H7 (cell line): Measurements from ENCODE around the gene PSMD13. TPM values are rescaled to one million over a fixed set of nuclear protein-coding genes. Genes with fewer than 3 reads are reported as not detected.
A peak's percentile ranks its signal among the peaks of the same experiment; 100 is the strongest.
"Not testable (repeated sequence)": the region's sequence is repeated elsewhere in the genome, so short reads cannot be mapped to it uniquely, and the experiment has no call there.

Source experiments
- DNase-seq: peaks from one replicate; pipeline ENCODE4 v3.0.0; 2012
- H3K27me3 ChIP-seq: 2 replicates; pipeline ENCODE4 v1.6.0; 2011; ENCODE audit warnings: mild to moderate bottlenecking, low read length; ENCODE audit not compliant: control insufficient read depth, insufficient read depth
- H3K36me3 ChIP-seq: replicated peaks from 2 replicates; pipeline ENCODE4 v1.5.1; 2011; ENCODE audit warnings: low read length; ENCODE audit not compliant: control insufficient read depth, insufficient read depth
- H3K4me3 ChIP-seq: 2 replicates; pipeline ENCODE4 v1.5.1; 2011; ENCODE audit warnings: low read depth, mild to moderate bottlenecking, control low read depth, low read length, moderate library complexity; ENCODE audit not compliant: insufficient read depth
- total RNA-seq: library from RNA; depleted of rRNA; stranded (reverse); fragments of >200 nt; shearing (Covaris generic); gene quantifications from 2 replicates; pipeline ENCODE4 v1.2.3, GENCODE V29; 2014

PSMD13 gene
- total RNA-seq, 1 experiment from 2014 or later, result 234 TPM

- Histone ChIP-seq H3K36me3 (peaks cover 51% of the 10 kb centered on the region), H3K4me3 (peak overlapping the region; percentile 66), H3K27me3 (no peaks in the 10 kb centered on the region)
- no peak for DNase-seq
Measured at GRCh38 chr11:209275-210121, 27.3 kb upstream of the PSMD13 start.

DNA sequence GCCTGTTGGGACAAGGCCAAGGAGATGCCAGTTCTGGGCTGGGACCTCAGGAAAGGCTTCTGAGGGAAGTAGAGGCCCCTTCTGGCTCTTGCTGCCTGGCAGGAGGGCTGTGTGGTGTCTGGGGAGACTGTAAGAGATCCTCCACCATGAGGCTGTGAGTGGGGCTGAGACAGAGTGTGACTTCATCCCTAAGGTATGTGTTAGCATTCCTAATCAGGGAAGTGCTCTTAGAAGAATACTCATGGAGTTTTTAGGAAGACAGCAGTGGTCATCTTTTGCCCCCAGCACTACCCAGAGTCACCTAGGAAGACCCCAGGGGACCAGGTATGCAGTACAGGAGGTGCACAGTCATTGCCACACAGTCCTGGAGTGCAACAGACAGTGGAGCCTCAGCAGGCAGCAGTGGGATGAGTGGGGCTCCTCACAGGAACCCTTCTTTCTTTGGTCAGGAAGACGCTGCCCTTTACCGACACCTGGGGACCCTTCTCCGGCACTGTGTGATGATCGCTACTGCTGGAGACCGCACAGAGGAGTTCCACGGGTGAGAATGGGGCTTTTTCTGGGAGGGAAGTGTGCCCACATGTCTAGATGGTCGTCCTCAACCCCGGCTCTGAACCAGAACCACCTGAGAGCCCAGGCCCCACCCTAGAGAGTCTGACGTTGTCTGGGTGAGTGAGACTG, 26.5 kb upstream of the PSMD13 start:
- no peaks in the 10 kb centered on the region for H3K27me3 ChIP-seq
- DNase-seq, result no peak
- H3K4me3 ChIP-seq, result no peak overlapping the region
- H3K36me3 ChIP-seq, result peaks cover 48% of the 10 kb centered on the region

DNA sequence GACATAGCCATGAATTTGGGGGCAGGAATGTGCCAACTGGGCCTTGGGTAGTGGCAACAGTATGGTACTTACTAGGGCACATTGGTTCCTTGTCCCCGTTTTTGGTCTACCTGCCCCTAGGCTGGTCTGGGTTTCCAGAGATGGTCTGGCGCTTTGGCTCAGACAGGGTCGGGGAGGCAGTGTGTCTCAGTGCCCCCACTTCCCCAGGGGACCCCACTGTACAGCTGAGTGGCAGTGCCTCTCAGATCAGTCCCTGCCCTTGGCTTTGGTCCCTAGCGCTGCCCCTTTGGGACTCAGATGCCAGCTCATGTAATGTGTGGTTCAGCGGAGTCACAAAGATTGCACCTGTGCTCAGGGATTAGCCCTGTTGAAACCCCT, 26.0 kb upstream of the PSMD13 start:
- H3K4me3 ChIP-seq, result no peak overlapping the region
- H3K36me3 ChIP-seq, result peaks cover 46% of the 10 kb centered on the region
- no peaks in the 10 kb centered on the region for H3K27me3 ChIP-seq
- no peak for DNase-seq

DNA sequence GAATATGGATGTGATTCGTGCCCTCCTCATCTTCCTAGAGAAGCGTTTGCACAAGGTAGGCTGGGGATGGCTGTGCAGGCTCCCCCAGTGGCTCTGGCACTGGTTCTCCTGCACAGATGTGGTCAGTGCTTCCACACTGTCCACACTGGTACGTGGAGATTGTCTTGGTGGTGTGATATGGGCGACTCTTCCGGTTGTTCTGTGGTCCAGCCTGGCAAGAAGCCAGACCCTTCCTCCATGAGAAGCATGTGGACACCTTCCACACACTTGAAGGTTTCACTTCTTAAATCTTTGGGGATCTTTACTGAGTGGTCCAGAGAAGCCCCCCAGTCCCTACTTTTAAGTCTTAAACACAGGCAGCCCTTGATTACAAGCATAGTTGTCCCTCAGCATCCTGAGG, 25.5 kb upstream of the PSMD13 start:
- no peak overlapping the region for H3K4me3 ChIP-seq
- H3K27me3 ChIP-seq, result no peaks in the 10 kb centered on the region
- no peak for DNase-seq
- peaks cover 46% of the 10 kb centered on the region for H3K36me3 ChIP-seq

DNA sequence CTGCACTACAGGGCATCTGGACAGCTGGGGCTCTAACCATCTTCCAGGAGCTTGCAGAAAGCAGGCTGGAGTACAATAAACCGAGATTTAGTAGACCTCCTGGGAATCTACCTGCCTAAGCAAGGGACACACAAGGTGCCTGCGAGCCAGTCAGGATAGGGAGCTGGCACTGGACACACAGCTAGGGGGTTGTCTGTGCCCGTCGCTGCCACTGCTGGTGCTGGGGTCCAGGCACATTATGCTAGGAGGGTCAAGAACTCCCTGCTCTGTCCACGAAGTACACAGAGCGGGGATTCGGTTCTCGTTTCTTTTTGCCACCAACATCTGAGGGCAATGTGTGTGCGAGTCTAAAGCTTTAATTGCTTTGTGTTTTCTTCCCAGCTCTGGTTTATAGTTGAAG, 25.0 kb upstream of the PSMD13 start:
- H3K36me3 ChIP-seq, result peaks cover 46% of the 10 kb centered on the region
- H3K27me3 ChIP-seq, result no peaks in the 10 kb centered on the region
- no peak for DNase-seq
- H3K4me3 ChIP-seq, result no peak overlapping the region

DNA sequence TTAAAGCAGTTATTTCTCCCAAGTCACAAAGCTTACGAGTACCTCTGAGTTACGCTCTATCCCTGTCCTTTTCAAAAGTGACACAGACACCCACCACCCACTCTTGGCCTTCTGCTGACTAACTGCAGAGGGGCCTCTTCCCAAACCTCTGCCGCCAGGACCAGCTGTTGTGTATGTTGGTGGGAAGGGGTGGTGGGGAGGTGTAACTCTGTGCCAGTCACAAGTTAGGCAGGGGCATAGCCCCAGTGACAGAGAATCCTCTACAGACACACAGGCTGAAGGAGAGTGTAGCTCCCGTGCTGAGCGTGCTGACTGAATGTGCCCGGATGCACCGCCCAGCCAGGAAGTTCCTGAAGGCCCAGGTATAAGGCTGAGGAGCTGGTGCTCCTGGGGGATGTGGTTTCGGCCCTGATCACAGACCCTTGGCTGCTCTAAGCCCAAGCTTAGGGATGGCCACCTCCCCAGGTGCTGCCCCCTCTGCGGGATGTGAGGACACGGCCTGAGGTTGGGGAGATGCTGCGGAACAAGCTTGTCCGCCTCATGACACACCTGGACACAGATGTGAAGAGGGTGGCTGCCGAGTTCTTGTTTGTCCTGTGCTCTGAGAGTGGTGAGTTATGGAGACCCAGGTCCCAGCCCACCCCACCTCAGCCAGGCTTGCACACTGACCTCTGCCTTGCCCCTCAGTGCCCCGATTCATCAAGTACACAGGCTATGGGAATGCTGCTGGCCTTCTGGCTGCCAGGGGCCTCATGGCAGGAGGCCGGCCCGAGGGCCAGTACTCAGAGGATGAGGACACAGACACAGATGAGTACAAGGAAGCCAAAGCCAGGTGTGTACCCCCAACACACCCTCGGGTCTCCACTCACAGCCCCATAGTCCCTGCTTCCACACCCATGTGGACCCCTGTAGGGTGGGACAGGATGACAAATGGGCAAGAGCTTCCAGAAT, 24.4 kb upstream of the PSMD13 start:
- H3K36me3 ChIP-seq, result peaks cover 46% of the 10 kb centered on the region
- H3K27me3 ChIP-seq, result no peaks in the 10 kb centered on the region
- H3K4me3 ChIP-seq, result no peak overlapping the region
- DNase-seq, result no peak

DNA sequence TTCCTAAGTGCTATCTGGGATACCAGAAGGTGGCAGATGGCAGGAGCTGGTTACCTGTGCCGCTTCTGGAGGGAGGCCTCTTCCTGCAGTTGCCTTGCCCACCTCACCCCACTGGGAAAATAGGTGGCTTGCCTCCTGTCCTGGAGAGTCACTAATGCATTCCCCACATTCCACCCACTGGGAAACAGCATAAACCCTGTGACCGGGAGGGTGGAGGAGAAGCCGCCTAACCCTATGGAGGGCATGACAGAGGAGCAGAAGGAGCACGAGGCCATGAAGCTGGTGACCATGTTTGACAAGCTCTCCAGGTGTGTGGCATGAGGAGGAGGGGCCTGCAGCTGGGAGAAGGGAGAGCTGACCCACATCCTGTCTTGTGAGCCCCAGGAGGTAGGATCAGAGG, 23.7 kb upstream of the PSMD13 start:
- DNase-seq, result no peak
- Histone ChIP-seq H3K27me3 (no peaks in the 10 kb centered on the region), H3K4me3 (no peak overlapping the region), H3K36me3 (peaks cover 46% of the 10 kb centered on the region)

GRCh38 chr11:214083-214482, 22.7 kb upstream of the PSMD13 start:
- Histone ChIP-seq H3K4me3 (no peak overlapping the region), H3K36me3 (peaks cover 46% of the 10 kb centered on the region), H3K27me3 (no peaks in the 10 kb centered on the region)
- no peak for DNase-seq

- no peak for DNase-seq
Measured at GRCh38 chr11:215581-216037, 21.2 kb upstream of the PSMD13 start.

GRCh38 chr11:216081-216974, 20.4 kb upstream of the PSMD13 start:
- Histone ChIP-seq H3K36me3 (peaks cover 30% of the 10 kb centered on the region), H3K27me3 (no peaks in the 10 kb centered on the region), H3K4me3 (no peak overlapping the region)
- no peak for DNase-seq

More at GRCh38 chr11:215581-216037, 21.2 kb upstream of the PSMD13 start:
- H3K36me3 ChIP-seq, result peaks cover 37% of the 10 kb centered on the region
- no peak overlapping the region for H3K4me3 ChIP-seq
- no peaks in the 10 kb centered on the region for H3K27me3 ChIP-seq

DNA sequence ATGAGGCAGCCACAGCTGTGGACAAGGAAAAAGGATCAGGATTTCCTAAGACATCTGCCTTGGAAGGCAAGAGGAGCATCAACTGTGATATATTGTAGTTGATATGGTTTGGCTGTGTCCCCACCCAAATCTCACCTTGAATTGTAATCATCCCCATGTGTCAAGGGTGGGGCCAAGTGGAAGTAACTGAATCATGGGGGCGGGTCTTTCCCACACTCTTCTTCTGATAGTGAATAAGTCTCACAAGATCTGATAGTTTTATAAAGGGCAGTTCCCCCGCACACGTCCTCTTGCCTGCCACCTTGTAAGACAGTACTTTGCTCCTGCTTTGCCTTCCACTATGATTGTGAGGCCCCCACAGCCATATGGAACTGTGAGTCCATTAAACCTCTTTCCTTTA, 19.1 kb upstream of the PSMD13 start:
- Histone ChIP-seq H3K27me3 (no peaks in the 10 kb centered on the region), H3K36me3 (peaks cover 18% of the 10 kb centered on the region), H3K4me3 (no peak overlapping the region)
- DNase-seq, result no peak

DNA sequence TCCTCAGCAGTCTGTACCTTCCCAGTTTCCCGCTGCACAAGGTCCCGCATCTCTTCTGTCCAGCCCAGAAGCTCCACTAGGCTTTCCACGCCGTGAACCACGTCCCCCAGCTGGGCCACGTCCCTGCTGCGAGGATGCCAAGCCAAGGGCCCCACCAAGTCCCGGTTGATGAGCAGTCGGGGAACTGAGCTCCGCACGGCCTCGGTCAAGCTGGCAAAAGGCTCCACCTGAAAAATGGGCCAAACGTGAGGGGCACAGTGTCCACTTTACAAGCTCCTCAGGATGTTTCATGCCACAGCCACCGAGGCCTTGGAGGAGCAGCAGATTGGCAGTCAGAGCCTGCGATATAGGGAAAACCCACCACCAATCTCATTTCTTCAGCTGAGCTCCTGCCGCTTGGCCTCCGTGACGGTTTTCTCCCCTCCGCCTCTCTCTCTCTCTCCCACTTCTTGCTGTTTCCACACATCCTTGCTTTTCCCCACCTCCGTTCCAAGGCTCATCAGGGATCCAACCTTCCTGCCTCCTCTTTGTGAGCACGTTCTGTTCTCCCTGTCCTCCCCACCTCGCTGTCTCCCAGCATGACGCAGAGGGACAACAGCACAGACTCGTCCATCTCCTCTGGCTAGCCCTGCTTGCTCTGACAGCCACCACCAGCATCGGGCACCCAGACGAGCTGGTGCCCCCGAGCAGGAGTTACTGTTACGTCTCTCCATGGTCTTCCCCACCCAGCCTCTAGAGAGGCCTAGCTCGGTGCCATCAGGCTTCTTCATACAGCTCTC, 17.8 kb upstream of the PSMD13 start:
- peaks cover 9% of the 10 kb centered on the region for H3K36me3 ChIP-seq
- H3K27me3 ChIP-seq, result no peaks in the 10 kb centered on the region
- DNase-seq, result peak; percentile 30
- no peak overlapping the region for H3K4me3 ChIP-seq

DNA sequence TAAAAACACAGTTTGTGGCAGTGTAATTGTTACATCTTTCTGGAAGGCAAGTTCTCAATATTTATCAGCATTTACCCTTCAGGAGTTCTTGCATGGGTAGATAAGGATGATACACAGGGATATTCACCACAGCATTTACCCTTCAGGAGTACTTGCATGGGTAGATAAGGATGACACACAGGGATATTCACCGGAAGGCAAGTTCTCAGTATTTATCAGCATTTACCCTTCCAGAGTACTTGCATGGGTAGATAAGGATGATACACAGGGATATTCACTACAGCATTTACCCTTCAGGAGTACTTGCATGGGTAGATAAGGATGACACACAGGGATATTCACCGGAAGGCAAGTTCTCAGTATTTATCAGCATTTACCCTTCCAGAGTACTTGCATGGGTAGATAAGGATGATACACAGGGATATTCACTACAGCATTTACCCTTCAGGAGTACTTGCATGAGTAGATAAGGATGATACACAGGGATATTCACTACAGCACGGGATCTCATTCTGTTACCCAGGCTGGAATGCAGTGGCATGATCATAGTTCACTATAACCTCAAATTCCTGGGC, 16.0 kb upstream of the PSMD13 start:
- not testable (repeated sequence) for H3K36me3 ChIP-seq, H3K4me3 ChIP-seq, DNase-seq, H3K27me3 ChIP-seq
